H1 (cell line): Measurements from ENCODE around the gene NLRP10. TPM values are rescaled to one million over a fixed set of nuclear protein-coding genes. Genes with fewer than 3 reads are reported as not detected.
A peak's percentile ranks its signal among the peaks of the same experiment; 100 is the strongest.

Source experiments
- CBX5 ChIP-seq: fragments of 300-800, 300-1000 bp; sonication (generic); IDR thresholded peaks from 2 replicates; pipeline ENCODE4 v1.7.1; 2016; ENCODE audit warnings: antibody characterized with exemption, low read length, low read depth
- CHD1 ChIP-seq: IDR thresholded peaks from 2 replicates; pipeline ENCODE4 v1.6.1; 2012; ENCODE audit warnings: low read depth, low read length, improper control_type of control experiment
- CHD2 ChIP-seq: IDR thresholded peaks from 2 replicates; pipeline ENCODE4 v1.6.1; 2012; ENCODE audit warnings: low read length, improper control_type of control experiment
- CREB1 ChIP-seq: IDR thresholded peaks from 2 replicates; pipeline ENCODE4 v1.6.1; 2012; ENCODE audit warnings: inconsistent platforms
- EGR1 ChIP-seq: IDR thresholded peaks from 2 replicates; pipeline ENCODE4 v1.6.1; 2011; ENCODE audit warnings: low read depth, low read length, borderline replicate concordance
- GABPA ChIP-seq: IDR thresholded peaks from 2 replicates; pipeline ENCODE4 v1.6.1; 2011; ENCODE audit warnings: mild to moderate bottlenecking, low read length, moderate library complexity, borderline replicate concordance; ENCODE audit not compliant: insufficient read depth
- HDAC2 ChIP-seq, 2 experiments: fragments of 300-600 bp in 1 of 2; sonication (generic) in 1 of 2; IDR thresholded peaks; 2 replicates each; pipeline ENCODE4 v1.6.1; 2011 to 2012; ENCODE audit warnings: low read depth in 2 of 2, low read length in 2 of 2, mild to moderate bottlenecking in 2 of 2, moderate library complexity in 2 of 2, borderline replicate concordance in 1 of 2, inconsistent platforms in 1 of 2
- NANOG ChIP-seq: IDR thresholded peaks from 2 replicates; pipeline ENCODE4 v1.6.1; 2011; ENCODE audit warnings: low read length, low read depth, mild to moderate bottlenecking, inconsistent platforms; ENCODE audit not compliant: insufficient read depth, poor library complexity, severe bottlenecking
- POLR2A ChIP-seq, 2 experiments: IDR thresholded peaks; 1 replicate in 1 of 2; 2 replicates in 1 of 2; pipeline ENCODE4 v1.6.1; 2011; ENCODE audit warnings: low read depth in 2 of 2, low read length in 2 of 2, mild to moderate bottlenecking in 2 of 2; ENCODE audit errors: control extremely low read depth in 1 of 2
- POU5F1 ChIP-seq: IDR thresholded peaks from 2 replicates; pipeline ENCODE4 v1.6.1; 2011; ENCODE audit warnings: low read depth, mild to moderate bottlenecking, low read length, moderate library complexity
- RAD21 ChIP-seq, 2 experiments: IDR thresholded peaks in 1 of 2; conservative IDR thresholded peaks in 1 of 2; 2 replicates each; pipeline ENCODE4 v1.6.1; 2011; ENCODE audit warnings: low read depth in 2 of 2, low read length in 2 of 2, improper control_type of control experiment in 1 of 2, inconsistent platforms in 1 of 2, mild to moderate bottlenecking in 1 of 2, moderate library complexity in 1 of 2
- RFX5 ChIP-seq: IDR thresholded peaks from 2 replicates; pipeline ENCODE4 v1.6.1; 2011; ENCODE audit warnings: low read depth, low read length, improper control_type of control experiment, borderline replicate concordance
- RXRA ChIP-seq: IDR thresholded peaks from 2 replicates; pipeline ENCODE4 v1.6.1; 2011; ENCODE audit warnings: low read depth, mild to moderate bottlenecking, low read length, moderate library complexity; ENCODE audit not compliant: insufficient read depth
- SAP30 ChIP-seq: fragments of 300-600 bp; sonication (generic); IDR thresholded peaks from 2 replicates; pipeline ENCODE4 v1.7.1; 2012; ENCODE audit warnings: low read length, moderate library complexity, mild to moderate bottlenecking, inconsistent platforms; ENCODE audit not compliant: insufficient read depth, insufficient replicate concordance
- SP4 ChIP-seq: IDR thresholded peaks from 2 replicates; pipeline ENCODE4 v1.6.1; 2012; ENCODE audit warnings: low read length, inconsistent platforms
- TAF7 ChIP-seq: optimal IDR thresholded peaks from 2 replicates; pipeline ENCODE3; 2011; ENCODE audit warnings: low read depth, mild to moderate bottlenecking, inconsistent platforms, low read length, moderate library complexity, borderline replicate concordance
- TEAD4 ChIP-seq: IDR thresholded peaks from 2 replicates; pipeline ENCODE4 v1.6.1; 2012; ENCODE audit warnings: low read depth, low read length, inconsistent platforms, mixed read lengths
- YY1 ChIP-seq: IDR thresholded peaks from 2 replicates; pipeline ENCODE4 v1.6.1; 2011; ENCODE audit warnings: low read depth, mild to moderate bottlenecking, low read length
- polyA plus RNA-seq, 7 experiments: library from polyadenylated mRNA; depleted of rRNA in 3 of 7; stranded (reverse) in 5 of 7; unstranded in 2 of 7; fragments of >200 nt in 5 of 7; fragments of 200-250 nt in 2 of 7; gene quantifications; 1 replicate in 5 of 7; 2 replicates in 1 of 7; 4 replicates in 1 of 7; pipeline versions ENCODE4 v1.2.1 to v1.2.3, GENCODE V29; 2011 to 2013; ENCODE audit warnings: missing spikeins in 2 of 7, mixed read lengths in 2 of 7
- total RNA-seq: library from RNA; stranded (reverse); fragmentation: NEBNext Ultra II Directional; extraction: Animal tissue kit (Norgen Biotek cat#: 25700); gene quantifications from 2 replicates; pipeline ENCODE4 v1.2.1, GENCODE V29; 2021
- TF ChIP-seq, protein P1 (sequence below): IDR thresholded peaks from 2 replicates; pipeline ENCODE4 v1.6.1; 2011; ENCODE audit warnings: low read length, improper control_type of control experiment
- TF ChIP-seq, protein P2 (sequence below): IDR thresholded peaks from 2 replicates; pipeline ENCODE4 v1.6.1; 2012; ENCODE audit warnings: low read length, inconsistent platforms

NLRP10 gene
- total and polyA plus RNA-seq, 2 of the 8 experiments (the other 6 are each of a cell fraction or from before 2014, with no cell fraction given): 0.71 TPM; not detected in 1

GRCh38 chr11:7986768-7987559 lies 21.7 kb upstream of the NLRP10 start, which contains the start of gene EIF3F (continued):
- TF ChIP-seq RFX5 (no peak), SAP30 (no peak), CREB1 (peak; percentile 79), POLR2A (IDR thresholded peaks at IDR 0.05; ENCODE audit: control extremely low read depth in 1 of 2, low read depth in 2 of 2, low read length in 2 of 2) (peak; percentile 57 to 62), TEAD4 (peak; percentile 94), NANOG (no peak), HDAC2 (IDR thresholded peaks at IDR 0.05; ENCODE audit: borderline replicate concordance in 1 of 2, low read depth in 2 of 2, low read length in 2 of 2) (no peak), CHD1 (no peak), TAF7 (peak; percentile 51), CHD2 (peak; percentile 39; the same call in 1 of the 2 replicates), RXRA (no peak), SP4 (peak; percentile 80; the same call in 1 of the 2 replicates), EGR1 (peak; percentile 45; the same call in 1 of the 2 replicates), RAD21 (IDR thresholded peaks at IDR 0.05 in 1 of 2, conservative IDR thresholded peaks at IDR 0.05 in 1 of 2; ENCODE audit: low read depth in 2 of 2, low read length in 2 of 2) (peak; percentile 88 to 89), YY1 (peak; percentile 92), CBX5 (no peak), POU5F1 (no peak), GABPA (peak; percentile 90)
- TF ChIP-seq, protein P1, sequence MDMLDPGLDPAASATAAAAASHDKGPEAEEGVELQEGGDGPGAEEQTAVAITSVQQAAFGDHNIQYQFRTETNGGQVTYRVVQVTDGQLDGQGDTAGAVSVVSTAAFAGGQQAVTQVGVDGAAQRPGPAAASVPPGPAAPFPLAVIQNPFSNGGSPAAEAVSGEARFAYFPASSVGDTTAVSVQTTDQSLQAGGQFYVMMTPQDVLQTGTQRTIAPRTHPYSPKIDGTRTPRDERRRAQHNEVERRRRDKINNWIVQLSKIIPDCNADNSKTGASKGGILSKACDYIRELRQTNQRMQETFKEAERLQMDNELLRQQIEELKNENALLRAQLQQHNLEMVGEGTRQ: peak; percentile 95
- TF ChIP-seq, protein P2, sequence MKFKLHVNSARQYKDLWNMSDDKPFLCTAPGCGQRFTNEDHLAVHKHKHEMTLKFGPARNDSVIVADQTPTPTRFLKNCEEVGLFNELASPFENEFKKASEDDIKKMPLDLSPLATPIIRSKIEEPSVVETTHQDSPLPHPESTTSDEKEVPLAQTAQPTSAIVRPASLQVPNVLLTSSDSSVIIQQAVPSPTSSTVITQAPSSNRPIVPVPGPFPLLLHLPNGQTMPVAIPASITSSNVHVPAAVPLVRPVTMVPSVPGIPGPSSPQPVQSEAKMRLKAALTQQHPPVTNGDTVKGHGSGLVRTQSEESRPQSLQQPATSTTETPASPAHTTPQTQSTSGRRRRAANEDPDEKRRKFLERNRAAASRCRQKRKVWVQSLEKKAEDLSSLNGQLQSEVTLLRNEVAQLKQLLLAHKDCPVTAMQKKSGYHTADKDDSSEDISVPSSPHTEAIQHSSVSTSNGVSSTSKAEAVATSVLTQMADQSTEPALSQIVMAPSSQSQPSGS: peak; percentile 76; the same call in 1 of the 2 replicates
